ENCODE results near the gene MINAR2.

GRCh38 chr5:129766798-129767197, 18.9 kb downstream of the MINAR2 start:
- no peak for TF ChIP-seq CTCF (conservative IDR thresholded peaks at IDR 0.05; ENCODE audit: low read depth, low read length)
- TF ChIP-seq EZH2 (IDR thresholded peaks at IDR 0.05; ENCODE audit: borderline replicate concordance, low read depth, low read length, poor library complexity, severe bottlenecking) = no peak

Measured in A673 (cell line).